SH-SY5Y (cell line): ENCODE measurements around the gene PLOD2.

Source experiments
- GATA2 ChIP-seq: IDR thresholded peaks from 2 replicates; pipeline ENCODE4 v1.6.1; 2011; ENCODE audit warnings: mild to moderate bottlenecking, low read depth, low read length
- GATA3 ChIP-seq: IDR thresholded peaks from 2 replicates; pipeline ENCODE4 v1.6.1; 2011; ENCODE audit warnings: low read depth, mild to moderate bottlenecking, low read length, moderate library complexity

DNA sequence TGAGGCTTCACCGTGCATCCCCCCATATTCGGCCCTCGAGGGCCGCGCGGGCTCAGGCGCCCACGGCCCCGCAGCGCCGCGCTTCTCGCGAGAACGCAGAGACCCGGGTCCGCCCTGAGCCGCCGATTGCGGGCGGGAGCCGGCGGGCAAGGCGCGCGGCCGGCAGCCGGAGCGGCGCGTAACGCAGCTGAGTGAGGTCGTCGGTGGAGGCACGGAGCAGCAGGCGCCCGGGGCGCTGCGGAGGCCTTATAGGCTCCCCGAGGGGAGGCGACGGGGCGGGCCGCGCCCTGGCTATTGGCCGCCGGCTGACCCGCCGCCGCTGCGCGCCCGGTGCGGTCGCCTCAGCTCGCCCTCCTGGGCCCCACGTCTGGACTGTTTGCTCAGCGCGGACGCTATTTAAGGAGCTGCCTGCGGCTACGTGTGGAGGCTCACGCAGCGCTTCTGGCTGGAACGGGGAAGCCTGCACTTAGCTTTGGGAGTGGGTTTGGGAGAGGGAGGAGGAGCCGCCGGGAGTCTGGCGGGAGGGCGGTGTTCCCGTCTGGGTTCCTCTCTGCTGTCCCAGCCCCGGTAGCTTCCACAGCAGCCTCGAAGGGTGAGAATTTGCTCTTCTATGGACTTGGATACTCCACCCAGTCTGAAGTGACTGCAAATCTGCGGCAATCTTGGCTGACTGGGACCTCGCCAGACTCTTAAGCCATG lies at the start of gene PLOD2:
- TF ChIP-seq GATA3 (no peak), GATA2 (no peak)
